Astrocyte of the cerebellum (primary cell): Measurements from ENCODE around the gene LOC101059915.
A peak's percentile ranks its signal among the peaks of the same experiment; 100 is the strongest.

Source experiments
- DNase-seq: peaks from one replicate; pipeline ENCODE4 v3.0.0-alpha.2; 2011; ENCODE audit warnings: low read depth
- H3K4me3 ChIP-seq: 2 replicates; pipeline ENCODE4 v1.5.1; 2011; ENCODE audit warnings: mild to moderate bottlenecking, low read depth, low read length, moderate library complexity
- CTCF ChIP-seq: IDR thresholded peaks from 2 replicates; pipeline ENCODE4 v1.5.1; 2012; ENCODE audit warnings: low read length, low read depth, moderate library complexity, mild to moderate bottlenecking; ENCODE audit errors: missing control alignments
- in situ Hi-C: cut with HindIII; loops from 2 replicates; pipeline ENCODE4 v1.10.0; 2017; ENCODE audit warnings: low sequenced_read_pairs

The LOC101059915 gene

DNA sequence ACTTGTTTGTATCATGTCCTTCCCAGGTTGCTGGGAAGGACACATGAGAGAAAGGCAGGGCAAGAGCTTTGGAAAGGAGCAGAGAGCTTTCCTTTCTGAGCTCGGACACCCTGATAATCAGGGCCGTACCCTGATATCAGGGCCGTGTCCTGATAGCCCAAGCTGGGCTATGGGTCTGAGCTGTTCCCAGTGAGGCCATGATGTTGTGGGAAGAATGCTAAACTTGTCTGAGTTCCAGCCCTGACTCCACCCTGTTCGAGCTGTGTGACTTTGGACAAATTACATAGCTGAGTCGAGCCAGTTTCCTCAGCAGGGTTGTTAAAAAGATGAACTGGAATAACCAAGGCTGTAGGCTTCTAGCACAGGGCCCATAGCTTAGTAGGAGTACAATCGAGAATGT, 45.7 kb upstream of the LOC101059915 start:
- DNase-seq = no peak
- in situ Hi-C loops = no loop called here
- TF ChIP-seq CTCF = no peak
- H3K4me3 ChIP-seq = no peak overlapping the region

- in situ Hi-C loops = no loop called here
- no peak overlapping the region for H3K4me3 ChIP-seq
- TF ChIP-seq CTCF = no peak
- no peak for DNase-seq
Observed at GRCh38 chrX:71622032-71622575, 45.2 kb upstream of the LOC101059915 start.

GRCh38 chrX:71622576-71623450, 44.5 kb upstream of the LOC101059915 start:
- H3K4me3 ChIP-seq = no peak overlapping the region
- DNase-seq = peak; percentile 49
- peak; percentile 36 for TF ChIP-seq CTCF
- in situ Hi-C loops = no loop called here

DNA sequence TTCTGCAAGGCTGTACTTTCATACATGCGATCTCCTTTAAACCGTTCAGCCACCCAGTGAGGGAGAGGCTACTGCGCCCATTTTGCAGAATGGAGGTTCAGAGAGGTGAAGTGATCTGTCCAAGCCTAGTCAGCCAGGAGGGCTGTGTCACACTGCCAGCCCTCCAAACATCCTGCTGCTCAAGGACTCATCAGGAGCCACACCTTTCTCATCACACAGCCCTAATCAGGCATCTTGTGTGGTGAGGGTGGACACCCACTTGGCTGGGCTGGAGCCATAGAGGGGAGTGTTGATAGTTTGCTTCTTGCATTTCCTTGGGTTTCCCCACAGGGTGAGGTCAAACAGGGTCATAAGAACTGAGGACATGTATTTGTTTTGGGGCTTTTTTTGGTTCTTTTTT, 43.6 kb upstream of the LOC101059915 start:
- in situ Hi-C loops = no loop called here
- no peak for TF ChIP-seq CTCF
- no peak overlapping the region for H3K4me3 ChIP-seq
- DNase-seq = no peak

GRCh38 chrX:71625471-71625870, 41.9 kb upstream of the LOC101059915 start:
- DNase-seq = no peak
- H3K4me3 ChIP-seq = no peak overlapping the region
- no peak for TF ChIP-seq CTCF
- in situ Hi-C loops = no loop called here

DNA sequence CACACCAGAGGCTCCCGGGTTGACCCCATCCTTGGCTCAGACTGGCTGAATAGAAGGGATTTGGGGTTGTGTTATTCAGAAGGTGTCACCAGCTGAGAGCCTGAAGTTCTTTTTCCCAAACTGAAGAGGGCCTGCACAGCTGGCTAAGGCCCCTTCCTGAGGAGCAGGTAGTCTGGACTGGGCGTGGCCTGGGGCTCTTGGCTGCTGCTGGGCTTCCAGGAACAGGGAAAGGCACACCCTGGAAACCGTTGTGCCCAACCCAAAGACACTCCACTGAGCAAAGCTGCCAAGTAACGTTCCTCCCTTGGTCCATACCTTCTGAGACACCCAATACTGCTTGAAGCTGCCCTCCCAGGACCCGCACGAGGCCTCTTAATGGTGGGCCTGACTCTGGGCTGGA, 40.8 kb upstream of the LOC101059915 start:
- in situ Hi-C loops = no loop called here
- no peak for TF ChIP-seq CTCF
- H3K4me3 ChIP-seq = no peak overlapping the region
- no peak for DNase-seq
